Smooth muscle cell (in vitro differentiated cells): ENCODE results near the gene RPP38. TPM values are rescaled to one million over a fixed set of nuclear protein-coding genes. Genes with fewer than 3 reads are reported as not detected.

Experiments
- DNase-seq: peaks from one replicate; lab custom pipeline; 2025; ENCODE audit not compliant: unreplicated experiment; lab: John Stamatoyannopoulos, UW
- H2AFZ ChIP-seq: fragments of 200-600 bp; sonication (generic); 2 replicates; pipeline ENCODE4 v1.6.0; 2016; ENCODE audit warnings: antibody characterized with exemption, low read depth, mild to moderate bottlenecking
- H3F3A ChIP-seq: fragments of 200-600 bp; sonication (generic); 2 replicates; pipeline ENCODE4 v1.6.0; 2017; ENCODE audit warnings: antibody characterized with exemption, low read depth
- H3K27ac ChIP-seq: fragments of 200-600 bp; sonication (generic); 2 replicates; pipeline ENCODE4 v1.5.1; 2016; ENCODE audit warnings: low read depth, mild to moderate bottlenecking
- H3K27me3 ChIP-seq: fragments of 200-600 bp; sonication (generic); 2 replicates; pipeline ENCODE4 v1.6.1; 2016; ENCODE audit warnings: low read depth, mild to moderate bottlenecking
- H3K36me3 ChIP-seq: fragments of 200-600 bp; sonication (generic); 2 replicates; pipeline ENCODE4 v1.5.1; 2016; ENCODE audit warnings: low read depth
- H3K4me1 ChIP-seq: fragments of 200-600 bp; sonication (generic); 2 replicates; pipeline ENCODE4 v1.5.1; 2016; ENCODE audit warnings: low read depth
- H3K4me2 ChIP-seq: fragments of 200-600 bp; sonication (generic); 2 replicates; pipeline ENCODE4 v1.6.0; 2016; ENCODE audit warnings: mild to moderate bottlenecking
- H3K4me3 ChIP-seq: fragments of 200-600 bp; sonication (generic); 2 replicates; pipeline ENCODE4 v1.5.1; 2016; ENCODE audit warnings: mild to moderate bottlenecking
- H3K79me2 ChIP-seq: fragments of 200-600 bp; sonication (generic); 2 replicates; pipeline ENCODE4 v1.6.0; 2016; ENCODE audit warnings: low read depth, mild to moderate bottlenecking
- H3K9ac ChIP-seq: fragments of 200-600 bp; sonication (generic); 2 replicates; pipeline ENCODE4 v1.6.0; 2016; ENCODE audit warnings: low read depth
- H3K9me3 ChIP-seq: fragments of 200-600 bp; sonication (generic); replicated peaks from 2 replicates; pipeline ENCODE4 v1.5.1; 2016; ENCODE audit warnings: low read depth
- H4K20me1 ChIP-seq: fragments of 200-600 bp; sonication (generic); 2 replicates; pipeline ENCODE4 v1.6.0; 2016; ENCODE audit warnings: low read depth
- CTCF ChIP-seq: fragments of 200-600 bp; sonication (generic); IDR thresholded peaks from 2 replicates; pipeline ENCODE4 v1.5.1; 2017; ENCODE audit warnings: borderline replicate concordance, mild to moderate bottlenecking, antibody characterized with exemption; ENCODE audit not compliant: insufficient read depth, poor library complexity, severe bottlenecking
- WGBS: methylation state at CpG from one replicate; pipeline ENCODE4 v1.1.7; 2016; ENCODE audit warnings: low lambda C conversion rate; 5-methylcytosine and 5-hydroxymethylcytosine counted together
- polyA plus RNA-seq: library from polyadenylated mRNA; unstranded; fragments of >200 nt; fragmentation: Nextera tagmentation; extraction: Ambion mirVana; gene quantifications from 2 replicates; pipeline ENCODE4 v1.2.1, GENCODE V29; 2016
- total RNA-seq: library from RNA; depleted of rRNA; stranded (reverse); fragments of >200 nt; gene quantifications from 2 replicates; pipeline ENCODE4 v1.2.3, GENCODE V29; 2014

Gene RPP38
- total and polyA plus RNA-seq, 2 experiments from 2014 or later, result 12.3 to 23.2 TPM

GRCh38 chr10:15083674-15084501 is 13.3 kb upstream of the RPP38 start:
- no peaks in the 10 kb centered on the region for H3K27me3 ChIP-seq
- H3K36me3 ChIP-seq, result no peaks in the 10 kb centered on the region
- H3K27ac ChIP-seq, result no peak overlapping the region
- no peaks in the 10 kb centered on the region for H3K4me1 ChIP-seq
- H3K4me2 ChIP-seq, result no peak overlapping the region
- H4K20me1 ChIP-seq, result no peaks in the 10 kb centered on the region
- no peaks in the 10 kb centered on the region for H3K9me3 ChIP-seq
- H2AFZ ChIP-seq, result no peak overlapping the region
- no peak for DNase-seq
- no peaks in the 10 kb centered on the region for H3K79me2 ChIP-seq
- H3F3A ChIP-seq, result no peaks in the 10 kb centered on the region
- no peak overlapping the region for H3K9ac ChIP-seq
- no peak overlapping the region for H3K4me3 ChIP-seq
- 92% methylated on average over 18 of the region's 18 CpGs for WGBS
- no peak for TF ChIP-seq CTCF

GRCh38 chr10:15084502-15084922 is 12.6 kb upstream of the RPP38 start:
- Histone ChIP-seq H3K9ac (no peak overlapping the region), H3K9me3 (no peaks in the 10 kb centered on the region), H3K27ac (no peak overlapping the region), H3K4me3 (no peak overlapping the region), H4K20me1 (no peaks in the 10 kb centered on the region), H3K4me1 (no peaks in the 10 kb centered on the region), H3F3A (no peaks in the 10 kb centered on the region), H3K4me2 (no peak overlapping the region), H3K79me2 (no peaks in the 10 kb centered on the region), H3K27me3 (no peaks in the 10 kb centered on the region), H3K36me3 (no peaks in the 10 kb centered on the region), H2AFZ (no peak overlapping the region)
- TF ChIP-seq CTCF, result no peak
- WGBS, result 76% methylated on average over 7 of the region's 7 CpGs
- no peak for DNase-seq

DNA sequence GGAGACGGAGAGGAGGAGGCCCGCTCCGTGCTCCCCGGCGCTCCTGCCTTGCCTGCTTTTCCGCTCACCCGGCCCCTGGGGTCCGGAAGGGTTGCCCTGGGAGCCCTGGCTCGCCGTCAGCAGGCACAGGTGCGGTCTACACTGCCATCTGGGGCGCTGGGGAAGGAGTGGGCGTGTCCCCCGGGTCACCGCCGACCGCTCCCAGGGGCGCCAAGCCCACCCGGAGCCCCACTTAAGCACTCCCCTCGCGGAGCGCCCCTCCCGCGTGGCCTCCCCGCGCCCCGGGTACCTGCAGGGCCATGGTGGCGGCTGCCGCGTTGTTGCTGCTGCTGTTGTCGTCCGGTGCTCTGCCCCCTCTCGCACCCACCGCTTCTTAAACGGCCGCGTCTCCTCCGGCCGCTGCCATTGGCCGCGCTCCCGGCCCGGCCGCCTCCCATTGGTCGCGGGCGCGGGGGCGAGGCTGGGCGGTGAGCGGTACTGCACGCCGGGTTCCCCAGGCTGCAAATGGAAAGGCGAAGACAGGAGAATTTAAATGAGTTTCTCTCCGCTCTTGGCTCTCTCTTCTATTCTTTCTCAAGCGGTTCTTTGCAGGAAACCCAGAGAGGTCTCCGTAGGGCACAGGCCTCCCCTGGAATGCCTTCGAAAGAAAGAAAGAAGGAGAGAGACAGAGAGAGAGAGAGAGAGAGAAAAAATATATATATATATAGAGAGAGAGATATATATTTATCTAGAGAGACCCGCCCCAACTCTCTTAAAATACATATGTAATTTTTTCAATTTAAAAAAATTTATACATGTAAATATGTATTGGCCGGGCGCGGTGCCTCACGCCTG is 8.5 kb upstream of the RPP38 start, which contains the start of gene ACBD7:
Gene ACBD7 (minus strand): TSS at position 349 of the 834 bp plus-strand sequence. CDS start 48 bp downstream, at position 301.
- Histone ChIP-seq H3K4me2 (peak within 1 kb of the TSS; percentile 97), H3K27ac (no peak within 1 kb of the TSS), H3F3A (no peaks in the 10 kb centered on the region), H2AFZ (peak within 1 kb of the TSS; percentile 82), H4K20me1 (no peaks in the 10 kb centered on the region), H3K4me3 (peak within 1 kb of the TSS; percentile 62), H3K9ac (no peak within 1 kb of the TSS), H3K9me3 (no peaks in the 10 kb centered on the region), H3K36me3 (no peaks in the 10 kb centered on the region), H3K4me1 (no peaks in the 10 kb centered on the region), H3K79me2 (no peaks in the 10 kb centered on the region), H3K27me3 (no peaks in the 10 kb centered on the region)
- no peak for TF ChIP-seq CTCF
- peak; percentile 27 for DNase-seq
- 8% methylated on average over 59 of the region's 63 CpGs for WGBS
